Effector memory CD8-positive, alpha-beta T cell (primary cell): ENCODE measurements around the gene UBE2I.

Source experiments
- ATAC-seq: fragments of 150-1000 bp; cut with Tn5 transposase; replicated peaks from 2 replicates; pipeline ENCODE4 v1.10.0; 2021; ENCODE audit warnings: mild to moderate bottlenecking, moderate library complexity
- DNase-seq, 3 experiments: peaks; one replicate each; pipeline ENCODE4 v3.0.0; 2021
- H3K27ac Mint-ChIP-seq, 2 donors: one replicate each; pipeline ENCODE4 v1.8.0; 2022; ENCODE audit warnings: mild to moderate bottlenecking in 2 of 2, mixed read lengths in 2 of 2, moderate library complexity in 2 of 2
- H3K27me3 Mint-ChIP-seq, 2 donors: one replicate each; pipeline ENCODE4 v1.8.0; 2022; ENCODE audit warnings: mixed read lengths in 2 of 2
- H3K36me3 Mint-ChIP-seq: one replicate; pipeline ENCODE4 v1.8.0; 2022; ENCODE audit warnings: mild to moderate bottlenecking, moderate library complexity, mixed read lengths; ENCODE audit not compliant: insufficient read depth
- H3K4me1 Mint-ChIP-seq, 2 donors: one replicate each; pipeline ENCODE4 v1.8.0; 2022; ENCODE audit warnings: low read depth in 2 of 2, mixed read lengths in 2 of 2
- H3K4me3 Mint-ChIP-seq, 2 donors: one replicate each; pipeline ENCODE4 v1.8.0; 2022; ENCODE audit warnings: mild to moderate bottlenecking in 2 of 2, mixed read lengths in 2 of 2, moderate library complexity in 2 of 2
- H3K9me3 Mint-ChIP-seq, 2 donors: one replicate each; pipeline ENCODE4 v1.8.0; 2022; ENCODE audit warnings: mixed read lengths in 2 of 2

Gene UBE2I

GRCh38 chr16:1308036-1308976, 1.1 kb upstream of the UBE2I start:
- Mint-ChIP-seq H3K4me1 (peaks cover 22 to 36% of the 10 kb centered on the region in 2 donors), H3K4me3 (peak overlapping the region; percentile 83 to 88), H3K9me3 (no peaks in the 10 kb centered on the region), H3K27me3 (no peaks in the 10 kb centered on the region), H3K27ac (peak overlapping the region; percentile 99 to 100), H3K36me3 (peaks cover 46% of the 10 kb centered on the region)
- DNase-seq (no peak), ATAC-seq (no peak)

GRCh38 chr16:1309888-1310831, 724 bp downstream of the UBE2I start:
- Mint-ChIP-seq H3K4me1 (peaks cover 24 to 34% of the 10 kb centered on the region in 2 donors), H3K9me3 (no peaks in the 10 kb centered on the region), H3K27me3 (no peaks in the 10 kb centered on the region), H3K36me3 (peaks cover 57% of the 10 kb centered on the region), H3K27ac (peak overlapping the region; percentile 91 to 94), H3K4me3 (peak overlapping the region; percentile 94 to 96)
- ATAC-seq: peak; percentile 56
- peak; percentile 52 to 74 (median 74) for DNase-seq

- Mint-ChIP-seq H3K36me3 (peaks cover 64% of the 10 kb centered on the region), H3K27me3 (no peaks in the 10 kb centered on the region), H3K27ac (peak overlapping the region; percentile 91 to 94), H3K9me3 (no peaks in the 10 kb centered on the region), H3K4me3 (peak overlapping the region; percentile 94 to 96), H3K4me1 (peaks cover 24 to 34% of the 10 kb centered on the region in 2 donors)
- peak; percentile 4 for ATAC-seq
- DNase-seq: peak in 2 of 3 experiments; percentile 30 to 36
Measured at GRCh38 chr16:1310832-1311200, 1.4 kb downstream of the UBE2I start.

- H3K27me3 Mint-ChIP-seq: no peaks in the 10 kb centered on the region
- H3K27ac Mint-ChIP-seq: peak overlapping the region; percentile 91 to 94
- peaks cover 24 to 33% of the 10 kb centered on the region in 2 donors for H3K4me1 Mint-ChIP-seq
- DNase-seq: no peak
- no peaks in the 10 kb centered on the region for H3K9me3 Mint-ChIP-seq
- peak overlapping the region; percentile 94 to 96 for H3K4me3 Mint-ChIP-seq
- peaks cover 68% of the 10 kb centered on the region for H3K36me3 Mint-ChIP-seq
- no peak for ATAC-seq
Measured at GRCh38 chr16:1311212-1311737, 1.8 kb downstream of the UBE2I start.

DNA sequence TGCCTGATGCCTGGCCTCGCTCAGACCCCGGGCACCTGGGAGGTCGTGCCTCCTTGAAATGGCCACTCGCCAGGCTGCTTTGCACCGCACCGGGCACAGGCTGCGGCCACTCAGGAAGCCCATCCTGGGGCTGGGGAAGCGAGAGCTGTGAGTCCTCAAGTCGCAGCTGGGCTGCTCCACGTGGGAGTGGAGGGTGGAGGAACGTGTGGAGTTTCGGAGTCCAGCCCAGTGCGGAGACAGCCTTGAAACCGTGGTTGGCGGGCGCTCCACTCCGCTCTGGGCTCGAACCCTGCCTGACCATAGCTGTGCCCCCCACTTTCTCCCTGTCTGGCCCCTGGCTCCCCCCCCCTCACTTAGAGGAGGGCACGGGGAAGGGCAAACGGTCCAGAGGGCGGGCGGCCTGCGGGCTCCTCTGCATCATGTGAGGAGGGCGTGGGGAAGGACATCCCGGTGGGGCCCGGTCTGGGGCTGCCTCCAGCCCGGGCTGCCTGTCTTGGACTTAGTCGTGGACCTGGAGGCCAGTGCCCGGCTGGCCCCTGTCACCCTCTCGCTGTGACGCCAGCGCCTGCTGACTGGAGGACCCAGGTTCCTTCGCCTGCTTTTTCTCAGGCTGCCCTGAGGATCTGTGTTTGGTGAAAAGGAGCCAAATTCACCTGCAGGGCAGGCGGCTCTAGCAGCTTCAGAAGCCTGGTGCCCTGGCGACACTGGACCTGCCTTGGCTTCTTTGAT, 2.5 kb downstream of the UBE2I start:
- Mint-ChIP-seq H3K4me1 (peaks cover 24 to 33% of the 10 kb centered on the region in 2 donors), H3K36me3 (peaks cover 70% of the 10 kb centered on the region), H3K27ac (peak overlapping the region in 1 of 2 donors; percentile 94), H3K4me3 (peak overlapping the region; percentile 94 to 96), H3K9me3 (no peaks in the 10 kb centered on the region), H3K27me3 (no peaks in the 10 kb centered on the region)
- ATAC-seq: no peak
- no peak for DNase-seq

DNA sequence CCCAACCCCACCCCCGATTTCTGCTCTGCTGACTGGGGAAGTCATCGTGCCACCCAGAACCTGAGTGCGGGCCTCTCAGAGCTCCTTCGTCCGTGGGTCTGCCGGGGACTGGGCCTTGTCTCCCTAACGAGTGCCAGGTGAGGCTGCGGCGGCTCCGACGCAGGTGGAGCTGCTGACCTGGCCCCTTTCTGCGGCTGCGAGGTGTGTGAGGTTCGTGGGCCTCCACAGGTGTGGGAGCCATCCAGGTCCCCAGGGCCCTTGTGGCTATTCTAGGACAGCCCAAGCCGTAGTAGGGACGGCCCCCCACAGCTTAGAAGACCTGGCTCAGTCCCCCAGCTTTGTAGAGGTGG, 3.0 kb downstream of the UBE2I start:
- no peak for ATAC-seq
- H3K9me3 Mint-ChIP-seq: no peaks in the 10 kb centered on the region
- H3K4me3 Mint-ChIP-seq: peak overlapping the region; percentile 94 to 96
- H3K27ac Mint-ChIP-seq: peak overlapping the region in 1 of 2 donors; percentile 71
- no peaks in the 10 kb centered on the region for H3K27me3 Mint-ChIP-seq
- H3K4me1 Mint-ChIP-seq: peaks cover 25 to 33% of the 10 kb centered on the region in 2 donors
- peaks cover 74% of the 10 kb centered on the region for H3K36me3 Mint-ChIP-seq
- no peak for DNase-seq

GRCh38 chr16:1312903-1313302, 3.5 kb downstream of the UBE2I start:
- H3K4me1 Mint-ChIP-seq: peaks cover 27 to 33% of the 10 kb centered on the region in 2 donors
- peak overlapping the region in 1 of 2 donors; percentile 71 for H3K27ac Mint-ChIP-seq
- H3K27me3 Mint-ChIP-seq: no peaks in the 10 kb centered on the region
- DNase-seq (no peak), ATAC-seq (no peak)
- no peaks in the 10 kb centered on the region for H3K9me3 Mint-ChIP-seq
- H3K4me3 Mint-ChIP-seq: peak overlapping the region; percentile 94 to 96
- peaks cover 79% of the 10 kb centered on the region for H3K36me3 Mint-ChIP-seq

GRCh38 chr16:1313721-1314369, 4.4 kb downstream of the UBE2I start:
- Mint-ChIP-seq H3K27ac (no peak overlapping the region), H3K27me3 (no peaks in the 10 kb centered on the region), H3K4me1 (peaks cover 27 to 33% of the 10 kb centered on the region in 2 donors), H3K36me3 (peaks cover 85% of the 10 kb centered on the region), H3K4me3 (peak overlapping the region in 1 of 2 donors; percentile 40), H3K9me3 (no peaks in the 10 kb centered on the region)
- no peak for DNase-seq
- no peak for ATAC-seq

GRCh38 chr16:1314399-1315068, 5.1 kb downstream of the UBE2I start:
- H3K4me3 Mint-ChIP-seq: peak overlapping the region in 1 of 2 donors; percentile 40
- peaks cover 92% of the 10 kb centered on the region for H3K36me3 Mint-ChIP-seq
- peaks cover 27 to 33% of the 10 kb centered on the region in 2 donors for H3K4me1 Mint-ChIP-seq
- H3K27me3 Mint-ChIP-seq: no peaks in the 10 kb centered on the region
- no peak for ATAC-seq
- H3K27ac Mint-ChIP-seq: no peak overlapping the region
- DNase-seq: no peak
- H3K9me3 Mint-ChIP-seq: no peaks in the 10 kb centered on the region

DNA sequence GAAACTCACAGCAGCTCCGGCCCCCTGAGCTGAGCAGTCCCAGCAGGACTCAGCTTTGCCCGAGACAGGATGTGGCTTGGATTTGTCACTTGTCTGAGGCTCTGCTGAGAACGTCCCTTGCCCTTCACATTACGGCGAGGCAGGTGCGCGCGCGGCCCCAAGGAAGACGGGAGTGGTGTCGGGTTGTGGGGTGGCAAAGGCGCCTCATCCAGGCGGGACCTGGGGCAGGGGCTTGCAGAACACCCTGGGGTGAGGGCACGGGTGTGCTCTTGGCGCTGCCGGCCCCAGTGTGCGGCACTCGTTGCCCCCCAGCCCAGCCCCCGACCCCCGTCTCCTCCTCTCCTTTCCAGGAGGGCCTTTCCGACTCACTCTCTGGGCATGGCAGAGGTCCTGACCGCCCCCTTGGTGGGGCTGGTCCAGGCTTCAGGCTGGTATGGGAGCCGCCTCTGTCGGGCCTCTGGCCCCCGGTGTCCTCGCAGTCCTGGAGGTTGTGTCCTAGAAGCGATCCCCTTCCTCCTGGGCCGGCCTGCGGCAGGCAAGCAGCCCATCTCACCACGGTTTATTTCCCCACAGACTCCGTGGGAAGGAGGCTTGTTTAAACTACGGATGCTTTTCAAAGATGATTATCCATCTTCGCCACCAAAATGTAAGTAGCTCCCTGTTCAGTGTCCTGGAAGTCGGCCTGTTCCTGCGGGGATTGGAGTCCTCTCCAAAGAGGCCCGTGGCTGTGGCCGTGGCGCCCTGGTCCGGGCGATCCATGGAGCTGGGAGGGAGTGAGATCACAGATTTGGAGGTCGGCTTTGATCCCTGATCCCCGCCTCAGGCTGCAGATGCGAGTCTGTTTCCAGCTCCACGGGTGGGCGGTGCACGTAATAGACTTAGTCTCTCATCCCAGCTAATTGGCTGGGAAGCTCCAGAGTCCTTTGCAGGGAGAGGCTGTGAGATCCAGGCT, 5.9 kb downstream of the UBE2I start:
- Mint-ChIP-seq H3K27ac (peak overlapping the region in 1 of 2 donors; percentile 55), H3K27me3 (no peaks in the 10 kb centered on the region), H3K9me3 (no peaks in the 10 kb centered on the region), H3K4me3 (peak overlapping the region in 1 of 2 donors; percentile 40), H3K36me3 (peaks cover 95% of the 10 kb centered on the region), H3K4me1 (peaks cover 23 to 29% of the 10 kb centered on the region in 2 donors)
- ATAC-seq (no peak), DNase-seq (no peak)

GRCh38 chr16:1316033-1316405, 6.6 kb downstream of the UBE2I start:
- peaks cover 95% of the 10 kb centered on the region for H3K36me3 Mint-ChIP-seq
- no peaks in the 10 kb centered on the region for H3K27me3 Mint-ChIP-seq
- H3K9me3 Mint-ChIP-seq: no peaks in the 10 kb centered on the region
- DNase-seq: no peak
- peaks cover 16 to 23% of the 10 kb centered on the region in 2 donors for H3K4me1 Mint-ChIP-seq
- H3K4me3 Mint-ChIP-seq: no peak overlapping the region
- peak overlapping the region in 1 of 2 donors; percentile 55 for H3K27ac Mint-ChIP-seq
- no peak for ATAC-seq
